ENCODE results near the gene LYPD6.

LYPD6 gene

GRCh38 chr2:149346272-149346671, 15.9 kb downstream of the LYPD6 start:
- no peak for DNase-seq (ENCODE audit: low read depth in 2 of 3, low spot score in 2 of 3)

- DNase-seq (ENCODE audit: low read depth in 2 of 3, low spot score in 2 of 3): no peak
Measured at GRCh38 chr2:149348291-149348690, 17.9 kb downstream of the LYPD6 start.

- no peak for DNase-seq (ENCODE audit: low read depth in 2 of 3, low spot score in 2 of 3)
Measured at GRCh38 chr2:149353421-149353820, 23.0 kb downstream of the LYPD6 start.

GRCh38 chr2:149355716-149356422, 25.5 kb downstream of the LYPD6 start:
- no peak for DNase-seq (ENCODE audit: low read depth in 2 of 3, low spot score in 2 of 3)

GRCh38 chr2:149357058-149357457, 26.7 kb downstream of the LYPD6 start:
- no peak for DNase-seq (ENCODE audit: low read depth in 2 of 3, low spot score in 2 of 3)

GRCh38 chr2:149360106-149360505, 29.7 kb downstream of the LYPD6 start:
- DNase-seq (ENCODE audit: low read depth in 2 of 3, low spot score in 2 of 3): no peak

- no peak for DNase-seq (ENCODE audit: low read depth in 2 of 3, low spot score in 2 of 3)
Measured at GRCh38 chr2:149363958-149364357, 33.6 kb downstream of the LYPD6 start.

- no peak for DNase-seq (ENCODE audit: low read depth in 2 of 3, low spot score in 2 of 3)
Measured at GRCh38 chr2:149364839-149365238, 34.5 kb downstream of the LYPD6 start.

GRCh38 chr2:149365931-149366583, 35.7 kb downstream of the LYPD6 start:
- no peak for DNase-seq (ENCODE audit: low read depth in 2 of 3, low spot score in 2 of 3)

- no peak for DNase-seq (ENCODE audit: low read depth in 2 of 3, low spot score in 2 of 3)
Measured at GRCh38 chr2:149370061-149370775, 39.8 kb downstream of the LYPD6 start.

- DNase-seq (ENCODE audit: low read depth in 2 of 3, low spot score in 2 of 3): no peak
Measured at GRCh38 chr2:149371476-149371875, 41.1 kb downstream of the LYPD6 start.

GRCh38 chr2:149375801-149376361, 45.5 kb downstream of the LYPD6 start:
- no peak for DNase-seq (ENCODE audit: low read depth in 2 of 3, low spot score in 2 of 3)

- no peak for DNase-seq (ENCODE audit: low read depth in 2 of 3, low spot score in 2 of 3)
Measured at GRCh38 chr2:149380205-149380604, 49.8 kb downstream of the LYPD6 start.

- DNase-seq (ENCODE audit: low read depth in 2 of 3, low spot score in 2 of 3): no peak
Measured at GRCh38 chr2:149383340-149383739, 53.0 kb downstream of the LYPD6 start.

- no peak for DNase-seq (ENCODE audit: low read depth in 2 of 3, low spot score in 2 of 3)
Measured at GRCh38 chr2:149385350-149385749, 55.0 kb downstream of the LYPD6 start.

GRCh38 chr2:149387411-149387810, 57.0 kb downstream of the LYPD6 start:
- no peak for DNase-seq (ENCODE audit: low read depth in 2 of 3, low spot score in 2 of 3)

- DNase-seq (ENCODE audit: low read depth in 2 of 3, low spot score in 2 of 3): no peak
Measured at GRCh38 chr2:149388120-149388816, 57.9 kb downstream of the LYPD6 start.

- DNase-seq (ENCODE audit: low read depth in 2 of 3, low spot score in 2 of 3): no peak
Measured at GRCh38 chr2:149389506-149390167, 59.2 kb downstream of the LYPD6 start.

GRCh38 chr2:149393614-149394013, 63.2 kb downstream of the LYPD6 start:
- no peak for DNase-seq (ENCODE audit: low read depth in 2 of 3, low spot score in 2 of 3)

- no peak for DNase-seq (ENCODE audit: low read depth in 2 of 3, low spot score in 2 of 3)
Measured at GRCh38 chr2:149394864-149395263, 64.5 kb downstream of the LYPD6 start.

All from activated CD8-positive, alpha-beta memory T cell treated with anti-CD3 and anti-CD28 coated beads for 48 hours (primary cell).